Panc1 (cell line): Measurements from ENCODE around the gene TMTC2. TPM values are rescaled to one million over a fixed set of nuclear protein-coding genes. Genes with fewer than 3 reads are reported as not detected.

Experiments used
- ATAC-seq: fragments of 200-7000 bp; cut with Tn5 transposase; 2 replicates; pipeline ENCODE4 v1.9.1; 2020; ENCODE audit warnings: mild to moderate bottlenecking, moderate library complexity
- BruUV-seq: library from RNA; stranded (reverse); fragments of 400-500 nt; replicated peaks from 2 replicates; lab custom pipeline; 2021; lab: Mats Ljungman, UMichigan
- CTCF ChIA-PET: fragments of 300-600 bp; sonication (Branson Sonifier 250); formaldehyde crosslinking; loops from one replicate; lab custom pipeline; 2022; ENCODE audit warnings: antibody characterized with exemption; lab: Charles Lee
- POLR2A ChIA-PET: fragments of 300-600 bp; sonication (Branson Sonifier 250); formaldehyde crosslinking; loops from one replicate; lab custom pipeline; 2022; ENCODE audit warnings: antibody characterized with exemption; lab: Charles Lee
- DNase-seq: peaks from one replicate; pipeline ENCODE4 v3.0.0-alpha.2; 2010; ENCODE audit warnings: low read depth, low spot score
- H3K27ac ChIP-seq: 2 replicates; pipeline ENCODE4 v1.5.1; 2011; ENCODE audit warnings: mild to moderate bottlenecking, low read length, inconsistent platforms
- H3K27me3 ChIP-seq: fragments of 200-500 bp; sonication (Bioruptor generic); 2 replicates; pipeline ENCODE4 v1.6.0; 2014; ENCODE audit warnings: low read length, inconsistent platforms; ENCODE audit not compliant: control insufficient read depth, insufficient read depth
- H3K36me3 ChIP-seq: fragments of 200-500 bp; sonication (Bioruptor generic); 2 replicates; pipeline ENCODE4 v1.5.1; 2014; ENCODE audit warnings: inconsistent platforms, mild to moderate bottlenecking, low read length, moderate library complexity; ENCODE audit not compliant: control insufficient read depth, insufficient read depth
- H3K4me1 ChIP-seq: 2 replicates; pipeline ENCODE4 v1.5.1; 2011; ENCODE audit warnings: inconsistent platforms, mild to moderate bottlenecking, low read length, moderate library complexity; ENCODE audit not compliant: control insufficient read depth, insufficient read depth
- H3K4me3 ChIP-seq, 2 experiments: 2 replicates each; pipeline ENCODE4 v1.5.1; 2011 to 2012; ENCODE audit warnings: low read depth in 2 of 2, low read length in 2 of 2, mild to moderate bottlenecking in 2 of 2, inconsistent platforms in 1 of 2, moderate library complexity in 1 of 2
- H3K9me3 ChIP-seq: fragments of 200-500 bp; sonication (Bioruptor generic); 2 replicates; pipeline ENCODE4 v1.5.1; 2014; ENCODE audit warnings: low read depth, mild to moderate bottlenecking, inconsistent platforms, low read length, moderate library complexity; ENCODE audit not compliant: control insufficient read depth, insufficient read depth
- POLR2AphosphoS5 ChIP-seq: IDR thresholded peaks from 2 replicates; pipeline ENCODE4 v1.6.1; 2012; ENCODE audit warnings: mild to moderate bottlenecking, low read depth, low read length, moderate library complexity
- SIN3A ChIP-seq: IDR thresholded peaks from 2 replicates; pipeline ENCODE4 v1.6.1; 2012; ENCODE audit warnings: low read depth, mild to moderate bottlenecking, low read length, moderate library complexity, borderline replicate concordance; ENCODE audit not compliant: insufficient read depth
- TCF7L2 ChIP-seq: IDR thresholded peaks from 2 replicates; pipeline ENCODE4 v1.6.1; 2011; ENCODE audit warnings: mild to moderate bottlenecking, low read depth, low read length, inconsistent platforms
- in situ Hi-C: cut with HindIII; loops from 2 replicates; pipeline ENCODE4 v1.10.0; 2016; ENCODE audit warnings: low sequenced_read_pairs, low pct_unique_long_range_greater_than_20kb
- intact Hi-C: fragments of 100-400 bp; cut with micrococcal nuclease; formaldehyde crosslinking; loops from one replicate; pipeline ENCODE4 v1.10.0; 2022; ENCODE audit not compliant: unreplicated experiment
- total RNA-seq: library from RNA; stranded (reverse); gene quantifications from one replicate; pipeline ENCODE4 v1.2.1, GENCODE V29; 2021; ENCODE audit not compliant: unreplicated experiment
- TF ChIP-seq, protein P1 (sequence below): fragments of 450-650 bp; IDR thresholded peaks from 2 replicates; pipeline ENCODE4 v1.5.1; 2017; ENCODE audit warnings: mild to moderate bottlenecking
- TF ChIP-seq, protein P2 (sequence below), 2 experiments: IDR thresholded peaks; 2 replicates each; pipeline ENCODE4 v1.6.1; 2011 to 2012; ENCODE audit warnings: low read depth in 2 of 2, control low read depth in 1 of 2, low read length in 1 of 2, mild to moderate bottlenecking in 1 of 2, moderate library complexity in 1 of 2; ENCODE audit not compliant: insufficient read depth in 1 of 2

Gene TMTC2
- total RNA-seq, 1 experiment from 2014 or later, result 5.7 TPM

DNA sequence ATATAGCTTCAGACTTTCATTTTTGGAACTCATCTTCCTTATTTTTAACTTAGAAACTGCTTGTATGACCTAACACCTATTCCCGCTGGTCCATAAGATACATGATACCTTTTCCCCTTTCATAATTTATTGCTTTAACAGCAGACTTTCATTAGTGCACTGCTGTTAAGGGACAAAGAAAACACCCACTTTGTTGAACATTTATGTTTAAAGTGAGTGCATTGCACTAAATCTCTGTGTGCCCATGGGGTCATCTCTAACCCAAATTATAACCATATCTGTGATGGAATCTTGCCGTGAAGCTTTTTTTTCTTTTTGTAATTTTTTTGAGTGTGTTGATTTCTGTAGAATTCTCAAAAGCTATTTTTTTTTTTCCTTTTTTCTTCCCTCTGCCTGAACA is 261.8 kb downstream of the TMTC2 start:
- no peak for ATAC-seq
- BruUV-seq, result no TSS peak
- DNase-seq, result no peak
- H3K4me1 ChIP-seq, result no peaks in the 10 kb centered on the region
- CTCF ChIA-PET, result no interaction called here
- H3K36me3 ChIP-seq, result no peaks in the 10 kb centered on the region
- TF ChIP-seq, protein P1, sequence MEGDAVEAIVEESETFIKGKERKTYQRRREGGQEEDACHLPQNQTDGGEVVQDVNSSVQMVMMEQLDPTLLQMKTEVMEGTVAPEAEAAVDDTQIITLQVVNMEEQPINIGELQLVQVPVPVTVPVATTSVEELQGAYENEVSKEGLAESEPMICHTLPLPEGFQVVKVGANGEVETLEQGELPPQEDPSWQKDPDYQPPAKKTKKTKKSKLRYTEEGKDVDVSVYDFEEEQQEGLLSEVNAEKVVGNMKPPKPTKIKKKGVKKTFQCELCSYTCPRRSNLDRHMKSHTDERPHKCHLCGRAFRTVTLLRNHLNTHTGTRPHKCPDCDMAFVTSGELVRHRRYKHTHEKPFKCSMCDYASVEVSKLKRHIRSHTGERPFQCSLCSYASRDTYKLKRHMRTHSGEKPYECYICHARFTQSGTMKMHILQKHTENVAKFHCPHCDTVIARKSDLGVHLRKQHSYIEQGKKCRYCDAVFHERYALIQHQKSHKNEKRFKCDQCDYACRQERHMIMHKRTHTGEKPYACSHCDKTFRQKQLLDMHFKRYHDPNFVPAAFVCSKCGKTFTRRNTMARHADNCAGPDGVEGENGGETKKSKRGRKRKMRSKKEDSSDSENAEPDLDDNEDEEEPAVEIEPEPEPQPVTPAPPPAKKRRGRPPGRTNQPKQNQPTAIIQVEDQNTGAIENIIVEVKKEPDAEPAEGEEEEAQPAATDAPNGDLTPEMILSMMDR, result no peak
- TF ChIP-seq POLR2AphosphoS5 (no peak), TCF7L2 (no peak), SIN3A (no peak)
- TF ChIP-seq, protein P2, sequence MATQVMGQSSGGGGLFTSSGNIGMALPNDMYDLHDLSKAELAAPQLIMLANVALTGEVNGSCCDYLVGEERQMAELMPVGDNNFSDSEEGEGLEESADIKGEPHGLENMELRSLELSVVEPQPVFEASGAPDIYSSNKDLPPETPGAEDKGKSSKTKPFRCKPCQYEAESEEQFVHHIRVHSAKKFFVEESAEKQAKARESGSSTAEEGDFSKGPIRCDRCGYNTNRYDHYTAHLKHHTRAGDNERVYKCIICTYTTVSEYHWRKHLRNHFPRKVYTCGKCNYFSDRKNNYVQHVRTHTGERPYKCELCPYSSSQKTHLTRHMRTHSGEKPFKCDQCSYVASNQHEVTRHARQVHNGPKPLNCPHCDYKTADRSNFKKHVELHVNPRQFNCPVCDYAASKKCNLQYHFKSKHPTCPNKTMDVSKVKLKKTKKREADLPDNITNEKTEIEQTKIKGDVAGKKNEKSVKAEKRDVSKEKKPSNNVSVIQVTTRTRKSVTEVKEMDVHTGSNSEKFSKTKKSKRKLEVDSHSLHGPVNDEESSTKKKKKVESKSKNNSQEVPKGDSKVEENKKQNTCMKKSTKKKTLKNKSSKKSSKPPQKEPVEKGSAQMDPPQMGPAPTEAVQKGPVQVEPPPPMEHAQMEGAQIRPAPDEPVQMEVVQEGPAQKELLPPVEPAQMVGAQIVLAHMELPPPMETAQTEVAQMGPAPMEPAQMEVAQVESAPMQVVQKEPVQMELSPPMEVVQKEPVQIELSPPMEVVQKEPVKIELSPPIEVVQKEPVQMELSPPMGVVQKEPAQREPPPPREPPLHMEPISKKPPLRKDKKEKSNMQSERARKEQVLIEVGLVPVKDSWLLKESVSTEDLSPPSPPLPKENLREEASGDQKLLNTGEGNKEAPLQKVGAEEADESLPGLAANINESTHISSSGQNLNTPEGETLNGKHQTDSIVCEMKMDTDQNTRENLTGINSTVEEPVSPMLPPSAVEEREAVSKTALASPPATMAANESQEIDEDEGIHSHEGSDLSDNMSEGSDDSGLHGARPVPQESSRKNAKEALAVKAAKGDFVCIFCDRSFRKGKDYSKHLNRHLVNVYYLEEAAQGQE (IDR thresholded peaks at IDR 0.05; ENCODE audit: insufficient read depth in 1 of 2, low read depth in 2 of 2, low read length in 1 of 2), result no peak
- no peaks in the 10 kb centered on the region for H3K9me3 ChIP-seq
- POLR2A ChIA-PET, result no interaction called here
- no peak overlapping the region for H3K4me3 ChIP-seq
- in situ Hi-C loops, result no loop called here
- intact Hi-C loops, result no loop called here
- H3K27ac ChIP-seq, result no peak overlapping the region
- H3K27me3 ChIP-seq, result no peaks in the 10 kb centered on the region

DNA sequence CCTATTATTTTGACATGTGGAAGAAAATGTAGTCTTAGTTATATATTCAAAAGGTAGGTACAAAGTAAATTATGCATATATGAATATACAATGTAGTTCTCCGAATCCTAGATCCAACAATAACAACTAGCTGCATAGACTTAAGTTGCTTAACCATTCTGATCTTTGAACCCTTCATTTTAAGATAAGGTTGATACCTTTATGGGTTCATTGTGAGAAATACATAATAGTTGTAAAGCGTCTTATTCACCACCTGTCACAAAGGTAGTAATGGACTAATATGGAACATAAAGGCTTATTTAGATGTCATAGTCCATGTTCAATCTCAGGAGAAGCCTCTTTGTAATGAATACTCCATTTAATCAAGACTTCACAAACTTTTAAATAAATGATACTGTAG is 263.6 kb downstream of the TMTC2 start:
- intact Hi-C loops, result no loop called here
- H3K9me3 ChIP-seq, result no peaks in the 10 kb centered on the region
- H3K27me3 ChIP-seq, result no peaks in the 10 kb centered on the region
- H3K4me1 ChIP-seq, result no peaks in the 10 kb centered on the region
- DNase-seq, result no peak
- no peak overlapping the region for H3K4me3 ChIP-seq
- ChIA-PET POLR2A (no interaction called here), CTCF (no interaction called here)
- no peak for TF ChIP-seq POLR2AphosphoS5
- TF ChIP-seq SIN3A, result no peak
- TF ChIP-seq, protein P2 (IDR thresholded peaks at IDR 0.05; ENCODE audit: insufficient read depth in 1 of 2, low read depth in 2 of 2, low read length in 1 of 2), result no peak
- TF ChIP-seq, protein P1, result no peak
- in situ Hi-C loops, result no loop called here
- H3K27ac ChIP-seq, result no peak overlapping the region
- ATAC-seq, result no peak
- H3K36me3 ChIP-seq, result no peaks in the 10 kb centered on the region
- no TSS peak for BruUV-seq
